Coronary artery (tissue), 2 donors: ENCODE measurements around the gene AP5Z1.

Experiments
- DNase-seq: peaks from one replicate; pipeline ENCODE4 v3.0.0-alpha.2; 2017; ENCODE audit warnings: low spot score
- H3K27ac ChIP-seq, 2 donors: fragments of 200-600 bp; sonication (generic); one replicate each; pipeline ENCODE4 v1.5.1; 2016 to 2019
- H3K4me3 ChIP-seq: fragments of 200-600 bp; sonication (generic); 2 replicates; pipeline ENCODE4 v1.5.1; 2016; ENCODE audit warnings: mild to moderate bottlenecking, moderate library complexity
- TF ChIP-seq, protein P1 (sequence below): fragments of 200-600 bp; sonication (generic); IDR thresholded peaks from one replicate; pipeline ENCODE4 v1.5.1; 2019; ENCODE audit warnings: antibody characterized with exemption

The AP5Z1 gene

GRCh38 chr7:4806983-4807597, 31.7 kb downstream of the AP5Z1 start:
- Histone ChIP-seq H3K27ac (peak overlapping the region in 1 of 2 donors; percentile 9), H3K4me3 (no peak overlapping the region)
- TF ChIP-seq, protein P1, sequence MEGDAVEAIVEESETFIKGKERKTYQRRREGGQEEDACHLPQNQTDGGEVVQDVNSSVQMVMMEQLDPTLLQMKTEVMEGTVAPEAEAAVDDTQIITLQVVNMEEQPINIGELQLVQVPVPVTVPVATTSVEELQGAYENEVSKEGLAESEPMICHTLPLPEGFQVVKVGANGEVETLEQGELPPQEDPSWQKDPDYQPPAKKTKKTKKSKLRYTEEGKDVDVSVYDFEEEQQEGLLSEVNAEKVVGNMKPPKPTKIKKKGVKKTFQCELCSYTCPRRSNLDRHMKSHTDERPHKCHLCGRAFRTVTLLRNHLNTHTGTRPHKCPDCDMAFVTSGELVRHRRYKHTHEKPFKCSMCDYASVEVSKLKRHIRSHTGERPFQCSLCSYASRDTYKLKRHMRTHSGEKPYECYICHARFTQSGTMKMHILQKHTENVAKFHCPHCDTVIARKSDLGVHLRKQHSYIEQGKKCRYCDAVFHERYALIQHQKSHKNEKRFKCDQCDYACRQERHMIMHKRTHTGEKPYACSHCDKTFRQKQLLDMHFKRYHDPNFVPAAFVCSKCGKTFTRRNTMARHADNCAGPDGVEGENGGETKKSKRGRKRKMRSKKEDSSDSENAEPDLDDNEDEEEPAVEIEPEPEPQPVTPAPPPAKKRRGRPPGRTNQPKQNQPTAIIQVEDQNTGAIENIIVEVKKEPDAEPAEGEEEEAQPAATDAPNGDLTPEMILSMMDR: no peak
- no peak for DNase-seq

- no peak for DNase-seq
- no peak overlapping the region for H3K4me3 ChIP-seq
- H3K27ac ChIP-seq: peak overlapping the region in 1 of 2 donors; percentile 9
- TF ChIP-seq, protein P1: no peak
Measured at GRCh38 chr7:4807598-4808016, 32.2 kb downstream of the AP5Z1 start.

GRCh38 chr7:4808026-4808425, 32.6 kb downstream of the AP5Z1 start:
- TF ChIP-seq, protein P1: no peak
- no peak overlapping the region for H3K4me3 ChIP-seq
- H3K27ac ChIP-seq: no peak overlapping the region
- DNase-seq: no peak

GRCh38 chr7:4808565-4808964, 33.1 kb downstream of the AP5Z1 start:
- TF ChIP-seq, protein P1: no peak
- Histone ChIP-seq H3K27ac (no peak overlapping the region), H3K4me3 (no peak overlapping the region)
- no peak for DNase-seq

DNA sequence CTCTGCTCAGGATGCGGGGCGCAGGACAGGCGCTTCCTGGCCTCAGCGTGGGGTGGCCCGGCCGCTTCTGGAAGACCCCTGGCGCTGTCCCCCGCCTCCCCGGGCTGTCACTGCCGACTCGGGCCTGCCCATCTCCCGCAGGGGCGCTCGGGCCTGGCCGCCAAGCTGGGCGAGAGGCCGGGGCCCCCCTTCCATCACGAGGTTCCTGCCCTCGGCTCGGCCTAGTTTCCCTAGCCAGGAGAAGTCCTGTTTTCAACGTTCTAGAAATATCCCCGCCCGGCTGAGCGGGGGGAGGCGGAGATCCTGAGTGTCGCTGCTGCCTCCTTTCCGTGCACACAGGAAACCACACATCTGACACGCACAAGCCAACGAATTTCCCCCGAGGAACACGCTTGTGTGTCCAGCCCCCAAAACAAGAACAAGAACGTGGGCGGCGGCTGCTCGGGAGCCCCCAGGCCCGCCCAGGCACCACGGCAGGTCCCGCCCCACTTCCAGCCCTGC, 33.7 kb downstream of the AP5Z1 start:
- peak overlapping the region in 1 of 2 donors; percentile 62 for H3K27ac ChIP-seq
- DNase-seq: no peak

GRCh38 chr7:4809666-4810065, 34.2 kb downstream of the AP5Z1 start:
- DNase-seq: no peak
- Histone ChIP-seq H3K27ac (no peak overlapping the region), H3K4me3 (no peak overlapping the region)
- TF ChIP-seq, protein P1: no peak

More for the DNA sequence above, 33.7 kb downstream of the AP5Z1 start:
- H3K4me3 ChIP-seq: peak overlapping the region; percentile 50
- TF ChIP-seq, protein P1: no peak

- H3K4me3 ChIP-seq: no peak overlapping the region
- H3K27ac ChIP-seq: no peak overlapping the region
- DNase-seq: no peak
- TF ChIP-seq, protein P1: no peak
Measured at GRCh38 chr7:4814433-4814832, 39.0 kb downstream of the AP5Z1 start.
